Spleen (tissue), 13 donors: ENCODE data around the gene COX5B. TPM values are rescaled to one million over a fixed set of nuclear protein-coding genes. Genes with fewer than 3 reads are reported as not detected.
"Not testable (repeated sequence)": the region's sequence is repeated elsewhere in the genome, so short reads cannot be mapped to it uniquely, and the experiment has no call there.

ENCODE experiments used
- DNase-seq: peaks from one replicate; pipeline ENCODE4 v3.0.0-alpha.2; 2020
- H3K27ac ChIP-seq, 8 donors: fragments of 200-600 bp; sonication (generic) in 7 of 8; 1 replicate in 4 of 8; 2 replicates in 4 of 8; pipeline versions ENCODE4 v1.5.0 to v1.8.0; 2016 to 2021; ENCODE audit warnings: inconsistent platforms in 4 of 8, mild to moderate bottlenecking in 4 of 8, moderate library complexity in 1 of 8
- H3K27me3 ChIP-seq, 7 donors: fragments of 200-600 bp; sonication (generic) in 6 of 7; replicated peaks in 1 of 7; 1 replicate in 4 of 7; 2 replicates in 3 of 7; pipeline versions ENCODE4 v1.5.0 to v1.8.0; 2016 to 2021; ENCODE audit warnings: inconsistent platforms in 3 of 7, mild to moderate bottlenecking in 1 of 7
- H3K36me3 ChIP-seq, 6 donors: fragments of 200-600 bp; sonication (generic) in 5 of 6; 1 replicate in 4 of 6; 2 replicates in 2 of 6; pipeline versions ENCODE4 v1.5.0 to v1.8.0; 2016 to 2021; ENCODE audit warnings: inconsistent platforms in 2 of 6
- H3K4me1 ChIP-seq, 6 donors: fragments of 200-600 bp; sonication (generic) in 5 of 6; 1 replicate in 3 of 6; 2 replicates in 3 of 6; pipeline versions ENCODE4 v1.5.0 to v1.8.0; 2016 to 2021; ENCODE audit warnings: inconsistent platforms in 3 of 6
- H3K4me3 ChIP-seq, 8 donors: fragments of 200-600 bp; sonication (generic) in 7 of 8; 1 replicate in 4 of 8; 2 replicates in 4 of 8; pipeline versions ENCODE4 v1.5.0 to v1.8.0; 2016 to 2021; ENCODE audit warnings: inconsistent platforms in 4 of 8, mild to moderate bottlenecking in 4 of 8, moderate library complexity in 2 of 8
- H3K9me3 ChIP-seq, 8 donors: fragments of 200-600 bp; sonication (generic) in 7 of 8; 1 replicate in 4 of 8; 2 replicates in 4 of 8; pipeline versions ENCODE4 v1.5.0 to v1.8.0; 2016 to 2021; ENCODE audit warnings: inconsistent platforms in 4 of 8
- POLR2A ChIP-seq, 3 donors: fragments of 450-650 bp; IDR thresholded peaks; one replicate each; pipeline ENCODE4 v1.5.1; 2017; ENCODE audit warnings: antibody characterized with exemption in 3 of 3, mild to moderate bottlenecking in 1 of 3
- POLR2AphosphoS5 ChIP-seq, 3 donors: sonication (generic); formaldehyde crosslinking; IDR thresholded peaks; one replicate each; pipeline ENCODE4 v1.5.1; 2017; ENCODE audit warnings: antibody characterized with exemption in 3 of 3
- WGBS, 5 donors: extraction: QIAGEN DNeasy Blood & Tissue Kit in 3 of 5; methylation state at CpG; one replicate each; pipeline versions ENCODE4 v1.1.5 to v1.1.7; 2013 to 2018; 5-methylcytosine and 5-hydroxymethylcytosine counted together
- intact Hi-C: fragments of 100-400 bp; cut with DNase I; formaldehyde crosslinking; loops from one replicate; pipeline ENCODE4 v1.15.0; 2023; ENCODE audit warnings: low total_unique reads
- long read RNA-seq, 2 donors: transcript quantifications; one replicate each; lab custom pipeline, GENCODE V29; 2026
- polyA plus RNA-seq, 3 donors: library from polyadenylated mRNA; stranded (reverse); fragments of 200-250 nt; gene quantifications; one replicate each; pipeline ENCODE4 v1.2.1, GENCODE V29; 2013
- total RNA-seq, 7 donors: library from RNA; depleted of rRNA in 3 of 7; stranded (reverse); fragments of >200 nt in 3 of 7; fragmentation: NEBNext Ultra II Directional in 4 of 7; extraction: Animal tissue kit (Norgen Biotek cat#: 25700) in 4 of 7; gene quantifications; one replicate each; pipeline versions ENCODE4 v1.1.0 to v1.2.1, GENCODE V29; 2016 to 2021
- TF ChIP-seq, protein P1 (sequence below), 11 experiments: fragments of 200-600 bp in 7 of 11; fragments of 450-650 bp in 4 of 11; sonication (generic) in 4 of 11; IDR thresholded peaks in 8 of 11; conservative IDR thresholded peaks in 3 of 11; 1 replicate in 7 of 11; 2 replicates in 4 of 11; pipeline versions ENCODE4 v1.4.0 to v1.8.0; 2016 to 2021; ENCODE audit warnings: antibody characterized with exemption in 11 of 11, inconsistent platforms in 4 of 11, mild to moderate bottlenecking in 1 of 11
- donor health status: healthy with polysubstance abuse.
- donor health status: DM: no; HTN: no; CAD: no; lungs with moderate emphysema.
- donor health status: DM: no; HTN: no; CAD: no.
- donor health status: Bipolar disorder and iron deficiency.
- donor health status: healthy.
- donor health status: DM: no; HTN: no; CAD: no.
- donor health status: DM: yes; HTN: yes; CAD: no.

The COX5B gene, protein sequence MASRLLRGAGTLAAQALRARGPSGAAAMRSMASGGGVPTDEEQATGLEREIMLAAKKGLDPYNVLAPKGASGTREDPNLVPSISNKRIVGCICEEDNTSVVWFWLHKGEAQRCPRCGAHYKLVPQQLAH
- 100 to 1,000 TPM; 138 to 284 (median 167) TPM for total RNA-seq
- polyA plus RNA-seq: 100 to 1,000 TPM; 291 to 341 (median 300) TPM
- long read RNA-seq, donor 1, transcript COX5B-201 (4 exons, 712 nt): major isoform, 211 of 224 reads
- long read RNA-seq, donor 1, partial matches to known transcripts: 13 of 224 reads
- long read RNA-seq, donor 1, other reads (novel, unspliced or antisense): 0 of 224 reads
- long read RNA-seq, donor 2, transcript COX5B-201 (4 exons, 712 nt): major isoform, 192 of 210 reads
- long read RNA-seq, donor 2, partial matches to known transcripts: 18 of 210 reads
- long read RNA-seq, donor 2, other reads (novel, unspliced or antisense): 0 of 210 reads

DNA sequence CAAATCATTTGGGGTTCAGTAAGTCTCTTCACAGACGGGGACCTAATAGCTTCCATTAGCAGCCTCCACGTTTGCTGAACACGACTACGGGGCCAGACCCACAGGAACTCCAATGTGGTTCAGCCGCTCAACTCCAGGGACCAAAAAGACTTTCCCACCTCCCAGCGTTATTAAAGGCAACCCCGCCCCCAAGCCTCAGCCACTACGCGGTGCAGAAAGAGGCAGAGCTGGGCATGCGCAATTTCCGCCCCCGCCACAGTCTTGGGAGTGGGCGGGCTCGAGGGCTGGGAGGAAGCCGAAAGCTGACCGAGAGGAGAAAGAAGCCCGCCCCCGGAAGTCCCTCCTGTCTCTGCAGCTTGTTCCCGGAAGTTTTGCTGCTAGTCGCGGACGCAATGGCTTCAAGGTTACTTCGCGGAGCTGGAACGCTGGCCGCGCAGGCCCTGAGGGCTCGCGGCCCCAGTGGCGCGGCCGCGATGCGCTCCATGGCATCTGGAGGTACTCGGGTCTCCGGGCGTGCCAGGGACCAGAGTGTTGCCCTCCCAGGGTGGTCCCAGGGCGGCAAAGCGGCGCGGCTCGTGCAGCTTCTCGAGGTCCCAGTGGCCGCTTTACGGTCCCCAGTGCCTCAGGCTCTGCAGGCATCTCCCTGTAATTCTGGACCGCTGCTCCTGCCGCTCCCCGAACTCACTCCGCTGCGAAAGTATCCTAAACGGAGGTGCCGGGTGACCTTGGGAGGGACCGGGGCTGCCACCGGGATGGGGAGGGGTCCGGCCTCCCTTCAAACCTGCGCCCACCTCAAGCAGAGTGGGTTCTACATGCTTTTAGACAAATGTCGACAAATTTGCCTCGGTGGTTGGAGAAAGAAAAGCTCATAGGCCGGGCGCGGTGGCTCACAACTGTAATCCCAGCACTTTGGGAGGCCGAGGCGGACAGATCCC is at the start of gene COX5B:
COX5B (plus strand) TSS at position 368 of the 935 bp plus-strand sequence; CDS start at position 393, 25 bp downstream.
- TF ChIP-seq, protein P1, sequence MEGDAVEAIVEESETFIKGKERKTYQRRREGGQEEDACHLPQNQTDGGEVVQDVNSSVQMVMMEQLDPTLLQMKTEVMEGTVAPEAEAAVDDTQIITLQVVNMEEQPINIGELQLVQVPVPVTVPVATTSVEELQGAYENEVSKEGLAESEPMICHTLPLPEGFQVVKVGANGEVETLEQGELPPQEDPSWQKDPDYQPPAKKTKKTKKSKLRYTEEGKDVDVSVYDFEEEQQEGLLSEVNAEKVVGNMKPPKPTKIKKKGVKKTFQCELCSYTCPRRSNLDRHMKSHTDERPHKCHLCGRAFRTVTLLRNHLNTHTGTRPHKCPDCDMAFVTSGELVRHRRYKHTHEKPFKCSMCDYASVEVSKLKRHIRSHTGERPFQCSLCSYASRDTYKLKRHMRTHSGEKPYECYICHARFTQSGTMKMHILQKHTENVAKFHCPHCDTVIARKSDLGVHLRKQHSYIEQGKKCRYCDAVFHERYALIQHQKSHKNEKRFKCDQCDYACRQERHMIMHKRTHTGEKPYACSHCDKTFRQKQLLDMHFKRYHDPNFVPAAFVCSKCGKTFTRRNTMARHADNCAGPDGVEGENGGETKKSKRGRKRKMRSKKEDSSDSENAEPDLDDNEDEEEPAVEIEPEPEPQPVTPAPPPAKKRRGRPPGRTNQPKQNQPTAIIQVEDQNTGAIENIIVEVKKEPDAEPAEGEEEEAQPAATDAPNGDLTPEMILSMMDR (IDR thresholded peaks at IDR 0.05 in 8 of 11, conservative IDR thresholded peaks at IDR 0.05 in 3 of 11): peak in 5 of 11 experiments; percentile 13 to 54 (median 36)
- TF ChIP-seq POLR2AphosphoS5 (IDR thresholded peaks at IDR 0.05): peak; percentile 94 to 95 (median 94)
- peak; percentile 43 to 81 (median 57) for TF ChIP-seq POLR2A (IDR thresholded peaks at IDR 0.05)
- intact Hi-C loops: no loop called here
- Histone ChIP-seq H3K4me1 (peaks cover 7 to 47% (median 30%) of the 10 kb centered on the region in 6 donors), H3K4me3 (peak within 1 kb of the TSS; percentile 87 to 100 (median 95)), H3K27me3 (no peaks in the 10 kb centered on the region), H3K36me3 (peaks cover 5 to 42% (median 30%) of the 10 kb centered on the region in 6 donors), H3K9me3 (no peaks in the 10 kb centered on the region), H3K27ac (peak within 1 kb of the TSS; percentile 93 to 97 (median 96))
- WGBS, 5 donors: 1 to 2% (median 1%) methylated on average over 40 to 63 of the region's 63 CpGs
- DNase-seq: peak; percentile 100

GRCh38 chr2:97596180-97596579 is 49.7 kb upstream of the COX5B start:
- H3K36me3 ChIP-seq, intact Hi-C loops, H3K4me3 ChIP-seq, DNase-seq, H3K9me3 ChIP-seq, H3K27me3 ChIP-seq, H3K27ac ChIP-seq, H3K4me1 ChIP-seq: not testable (repeated sequence)
- WGBS, 5 donors: 93 to 96% (median 94%) methylated on average over 3 to 4 of the region's 4 CpGs

GRCh38 chr2:97601537-97601936 is 44.3 kb upstream of the COX5B start:
- H3K27ac ChIP-seq, H3K4me1 ChIP-seq, H3K4me3 ChIP-seq, H3K9me3 ChIP-seq, H3K27me3 ChIP-seq, H3K36me3 ChIP-seq, intact Hi-C loops, DNase-seq: not testable (repeated sequence)
- 53 to 88% (median 85%) methylated on average over 3 to 5 of the region's 10 CpGs; no CpG with 5 or more reads in 1 of the 5 donors for WGBS, 5 donors

GRCh38 chr2:97605109-97605508 is 40.8 kb upstream of the COX5B start:
- H3K4me3 ChIP-seq, H3K36me3 ChIP-seq, H3K9me3 ChIP-seq, H3K4me1 ChIP-seq, intact Hi-C loops, H3K27me3 ChIP-seq, DNase-seq: not testable (repeated sequence)
- WGBS, 5 donors: 63 to 66% (median 63%) methylated on average over 4 to 5 of the region's 8 CpGs; no CpG with 5 or more reads in 2 of the 5 donors
- H3K27ac ChIP-seq: peak overlapping the region in 2 of 8 donors; percentile 8 to 30

GRCh38 chr2:97605524-97606339 is 40.1 kb upstream of the COX5B start:
- H3K27ac ChIP-seq: peak overlapping the region in 2 of 8 donors; percentile 8 to 30
- H3K4me3 ChIP-seq, H3K36me3 ChIP-seq, H3K9me3 ChIP-seq, DNase-seq, H3K4me1 ChIP-seq, intact Hi-C loops, H3K27me3 ChIP-seq: not testable (repeated sequence)
- 53 to 81% (median 67%) methylated on average over 2 to 4 of the region's 12 CpGs; no CpG with 5 or more reads in 2 of the 5 donors for WGBS, 5 donors

DNA sequence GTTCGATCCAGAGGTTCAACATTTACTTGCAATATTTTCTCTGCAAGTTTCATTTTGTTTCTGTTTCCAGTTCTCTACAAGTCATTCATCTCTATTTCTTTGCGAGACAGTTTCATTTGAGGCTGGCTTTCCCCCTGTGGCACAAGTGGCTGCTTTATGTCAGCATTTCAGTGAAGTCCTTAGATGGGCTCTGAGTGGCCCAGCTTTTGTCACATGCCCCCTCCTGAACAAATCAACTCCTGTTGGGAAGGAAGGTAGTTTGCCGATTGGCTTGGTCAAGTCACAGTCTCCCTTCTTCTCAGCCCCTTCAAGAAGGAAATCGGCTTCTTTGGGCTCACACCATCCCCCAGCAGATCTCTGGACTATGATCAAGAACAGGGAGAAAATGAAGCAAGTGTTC is 37.1 kb upstream of the COX5B start:
- H3K4me1 ChIP-seq, H3K4me3 ChIP-seq, H3K27me3 ChIP-seq, H3K36me3 ChIP-seq, DNase-seq, intact Hi-C loops, H3K9me3 ChIP-seq, H3K27ac ChIP-seq: not testable (repeated sequence)
- whole genome bisulfite sequencing, 5 donors: 70 to 95% (median 80%) methylated on average over 3 to 4 of the region's 4 CpGs

- H3K4me3 ChIP-seq, H3K27me3 ChIP-seq, H3K36me3 ChIP-seq, H3K27ac ChIP-seq, H3K4me1 ChIP-seq, H3K9me3 ChIP-seq, intact Hi-C loops, DNase-seq: not testable (repeated sequence)
- WGBS, 5 donors: 26 to 48% methylated on average over 2 to 3 of the region's 7 CpGs; no CpG with 5 or more reads in 3 of the 5 donors
Observed at GRCh38 chr2:97611895-97612294, 34.0 kb upstream of the COX5B start.

- DNase-seq, intact Hi-C loops, H3K27me3 ChIP-seq, H3K4me1 ChIP-seq, H3K4me3 ChIP-seq, H3K27ac ChIP-seq, H3K36me3 ChIP-seq, H3K9me3 ChIP-seq: not testable (repeated sequence)
- 64 to 100% (median 80%) methylated on average over 1 to 3 of the region's 8 CpGs; no CpG with 5 or more reads in 2 of the 5 donors for WGBS, 5 donors
Observed at GRCh38 chr2:97615746-97616145, 30.1 kb upstream of the COX5B start.
